K562 (cell line): ENCODE measurements around the gene OPN5.

Source experiments
- FOXK1 ChIP-seq: sonication (generic); formaldehyde crosslinking; IDR thresholded peaks from 2 replicates; pipeline ENCODE4 v1.8.0; 2022; ENCODE audit warnings: missing genetic modification reagents, mild to moderate bottlenecking, borderline replicate concordance
- MEF2A ChIP-seq: IDR thresholded peaks from 2 replicates; pipeline ENCODE4 v1.6.1; 2011; ENCODE audit warnings: low read depth, mild to moderate bottlenecking, low read length, moderate library complexity; ENCODE audit not compliant: control insufficient read depth
- NRF1 ChIP-seq, 2 experiments: fragments of 450-650 bp; IDR thresholded peaks in 1 of 2; conservative IDR thresholded peaks in 1 of 2; 2 replicates each; pipeline ENCODE4 v1.6.1; 2014; ENCODE audit warnings: mild to moderate bottlenecking in 2 of 2
- POLR2A ChIP-seq: fragments of 450-650 bp; conservative IDR thresholded peaks from 2 replicates; pipeline ENCODE4 v1.6.1; 2016
- SP1 ChIP-seq: sonication (generic); formaldehyde crosslinking; IDR thresholded peaks from 2 replicates; pipeline ENCODE4 v1.8.1; 2022; ENCODE audit warnings: mild to moderate bottlenecking, missing genetic modification reagents
- SREBF2 ChIP-seq: sonication (generic); formaldehyde crosslinking; IDR thresholded peaks from 2 replicates; pipeline ENCODE4 v1.4.0; 2020; ENCODE audit warnings: mild to moderate bottlenecking, missing genetic modification reagents
- TF ChIP-seq, protein P1 (sequence below), 3 experiments: IDR thresholded peaks in 2 of 3; conservative IDR thresholded peaks in 1 of 3; 2 replicates each; pipeline ENCODE4 v1.5.1; 2011 to 2012; ENCODE audit warnings: low read length in 3 of 3, mild to moderate bottlenecking in 3 of 3, control low read depth in 2 of 3, improper control_type of control experiment in 1 of 3, inconsistent platforms in 1 of 3, low read depth in 1 of 3, mixed read lengths in 1 of 3, moderate library complexity in 1 of 3; ENCODE audit not compliant: insufficient read depth in 2 of 3

DNA sequence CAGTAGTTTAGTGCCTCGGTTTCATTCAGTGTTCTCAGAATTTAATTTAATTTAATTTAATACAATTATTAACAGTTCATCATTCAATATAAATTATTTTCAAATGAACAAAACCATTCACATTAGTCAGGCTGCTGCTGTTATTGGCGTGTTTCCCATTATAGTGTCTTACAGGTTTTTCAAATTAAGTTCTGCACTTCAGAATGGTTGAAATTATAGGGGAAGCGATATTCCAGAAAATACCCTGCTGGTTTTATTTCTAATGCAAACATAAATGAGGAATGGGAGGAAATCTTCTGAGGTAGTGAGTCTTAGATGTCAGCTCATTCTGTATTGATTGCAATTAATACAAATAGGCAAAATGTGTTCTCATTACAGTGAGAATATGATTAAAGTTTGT, 37.6 kb downstream of the OPN5 start:
- TF ChIP-seq SP1 (CRISPR knock-in tag) = no peak
- TF ChIP-seq, protein P1, sequence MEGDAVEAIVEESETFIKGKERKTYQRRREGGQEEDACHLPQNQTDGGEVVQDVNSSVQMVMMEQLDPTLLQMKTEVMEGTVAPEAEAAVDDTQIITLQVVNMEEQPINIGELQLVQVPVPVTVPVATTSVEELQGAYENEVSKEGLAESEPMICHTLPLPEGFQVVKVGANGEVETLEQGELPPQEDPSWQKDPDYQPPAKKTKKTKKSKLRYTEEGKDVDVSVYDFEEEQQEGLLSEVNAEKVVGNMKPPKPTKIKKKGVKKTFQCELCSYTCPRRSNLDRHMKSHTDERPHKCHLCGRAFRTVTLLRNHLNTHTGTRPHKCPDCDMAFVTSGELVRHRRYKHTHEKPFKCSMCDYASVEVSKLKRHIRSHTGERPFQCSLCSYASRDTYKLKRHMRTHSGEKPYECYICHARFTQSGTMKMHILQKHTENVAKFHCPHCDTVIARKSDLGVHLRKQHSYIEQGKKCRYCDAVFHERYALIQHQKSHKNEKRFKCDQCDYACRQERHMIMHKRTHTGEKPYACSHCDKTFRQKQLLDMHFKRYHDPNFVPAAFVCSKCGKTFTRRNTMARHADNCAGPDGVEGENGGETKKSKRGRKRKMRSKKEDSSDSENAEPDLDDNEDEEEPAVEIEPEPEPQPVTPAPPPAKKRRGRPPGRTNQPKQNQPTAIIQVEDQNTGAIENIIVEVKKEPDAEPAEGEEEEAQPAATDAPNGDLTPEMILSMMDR (IDR thresholded peaks at IDR 0.05 in 2 of 3, conservative IDR thresholded peaks at IDR 0.05 in 1 of 3; ENCODE audit: insufficient read depth in 2 of 3, low read depth in 1 of 3, low read length in 3 of 3) = no peak
- TF ChIP-seq FOXK1 (CRISPR knock-in tag) = no peak
- TF ChIP-seq MEF2A = no peak
- no peak for TF ChIP-seq POLR2A
- TF ChIP-seq SREBF2 (CRISPR knock-in tag) = no peak
- TF ChIP-seq NRF1 (conservative IDR thresholded peaks at IDR 0.05 in 1 of 2, IDR thresholded peaks at IDR 0.05 in 1 of 2) = no peak
